ENCODE measurements around the gene TRIM59. TPM values are rescaled to one million over a fixed set of nuclear protein-coding genes. Genes with fewer than 3 reads are reported as not detected.

The TRIM59 gene
- total RNA-seq, 1 donor from 2014 or later = 39.0 TPM

- Mint-ChIP-seq H3K9me3 (peaks cover 5% of the 10 kb centered on the region), H3K27ac (ENCODE audit: unreplicated experiment) (no peak overlapping the region), H3K4me1 (no peaks in the 10 kb centered on the region), H3K36me3 (ENCODE audit: low read depth) (peaks cover 2% of the 10 kb centered on the region), H3K4me3 (no peak overlapping the region), H3K27me3 (ENCODE audit: low read depth) (no peaks in the 10 kb centered on the region)
- no peak for DNase-seq (ENCODE audit: low read depth, low spot score)
- TF ChIP-seq CTCF (conservative IDR thresholded peaks at IDR 0.05) = no peak
Observed at GRCh38 chr3:160475153-160475552, 25.6 kb upstream of the TRIM59 start.

GRCh38 chr3:160474416-160474838 is 24.8 kb upstream of the TRIM59 start:
- no peak for TF ChIP-seq CTCF (conservative IDR thresholded peaks at IDR 0.05)
- no peak overlapping the region for H3K4me3 Mint-ChIP-seq
- no peaks in the 10 kb centered on the region for H3K4me1 Mint-ChIP-seq
- peaks cover 2% of the 10 kb centered on the region for H3K27me3 Mint-ChIP-seq (ENCODE audit: low read depth)
- H3K27ac Mint-ChIP-seq (ENCODE audit: unreplicated experiment) = no peak overlapping the region
- no peak for DNase-seq (ENCODE audit: low read depth, low spot score)
- peaks cover 7% of the 10 kb centered on the region for H3K36me3 Mint-ChIP-seq (ENCODE audit: low read depth)
- H3K9me3 Mint-ChIP-seq = peaks cover 9% of the 10 kb centered on the region

- H3K4me3 Mint-ChIP-seq = no peak overlapping the region
- H3K27ac Mint-ChIP-seq (ENCODE audit: unreplicated experiment) = no peak overlapping the region
- no peak for DNase-seq (ENCODE audit: low read depth, low spot score)
- H3K9me3 Mint-ChIP-seq = peaks cover 13% of the 10 kb centered on the region
- H3K4me1 Mint-ChIP-seq = no peaks in the 10 kb centered on the region
- peaks cover 2% of the 10 kb centered on the region for H3K27me3 Mint-ChIP-seq (ENCODE audit: low read depth)
- H3K36me3 Mint-ChIP-seq (ENCODE audit: low read depth) = peaks cover 7% of the 10 kb centered on the region
- TF ChIP-seq CTCF (conservative IDR thresholded peaks at IDR 0.05) = no peak
Observed at GRCh38 chr3:160473978-160474377, 24.4 kb upstream of the TRIM59 start.

- H3K27me3 Mint-ChIP-seq (ENCODE audit: low read depth) = peaks cover 2% of the 10 kb centered on the region
- no peak for DNase-seq (ENCODE audit: low read depth, low spot score)
- no peak overlapping the region for H3K4me3 Mint-ChIP-seq
- H3K9me3 Mint-ChIP-seq = peaks cover 15% of the 10 kb centered on the region
- TF ChIP-seq CTCF (conservative IDR thresholded peaks at IDR 0.05) = no peak
- H3K4me1 Mint-ChIP-seq = no peaks in the 10 kb centered on the region
- peaks cover 7% of the 10 kb centered on the region for H3K36me3 Mint-ChIP-seq (ENCODE audit: low read depth)
- no peak overlapping the region for H3K27ac Mint-ChIP-seq (ENCODE audit: unreplicated experiment)
Observed at GRCh38 chr3:160473221-160473620, 23.6 kb upstream of the TRIM59 start.

- no peak for TF ChIP-seq CTCF (conservative IDR thresholded peaks at IDR 0.05)
- Mint-ChIP-seq H3K27me3 (ENCODE audit: low read depth) (peaks cover 2% of the 10 kb centered on the region), H3K4me3 (no peak overlapping the region), H3K4me1 (no peaks in the 10 kb centered on the region), H3K36me3 (ENCODE audit: low read depth) (peaks cover 7% of the 10 kb centered on the region), H3K9me3 (peaks cover 15% of the 10 kb centered on the region), H3K27ac (ENCODE audit: unreplicated experiment) (no peak overlapping the region)
- DNase-seq (ENCODE audit: low read depth, low spot score) = no peak
Observed at GRCh38 chr3:160472344-160472743, 22.8 kb upstream of the TRIM59 start.

GRCh38 chr3:160471892-160472291 is 22.3 kb upstream of the TRIM59 start:
- no peaks in the 10 kb centered on the region for H3K4me1 Mint-ChIP-seq
- no peak overlapping the region for H3K4me3 Mint-ChIP-seq
- no peak overlapping the region for H3K27ac Mint-ChIP-seq (ENCODE audit: unreplicated experiment)
- TF ChIP-seq CTCF (conservative IDR thresholded peaks at IDR 0.05) = no peak
- DNase-seq (ENCODE audit: low read depth, low spot score) = no peak
- H3K9me3 Mint-ChIP-seq = peaks cover 15% of the 10 kb centered on the region
- H3K27me3 Mint-ChIP-seq (ENCODE audit: low read depth) = peaks cover 2% of the 10 kb centered on the region
- peaks cover 7% of the 10 kb centered on the region for H3K36me3 Mint-ChIP-seq (ENCODE audit: low read depth)

Measured in neural crest cell (in vitro differentiated cells).